ENCODE results near the gene MYL12A. TPM values are rescaled to one million over a fixed set of nuclear protein-coding genes. Genes with fewer than 3 reads are reported as not detected.

MYL12A gene
- total and polyA plus RNA-seq, 2 experiments from 2014 or later, result 206 to 502 TPM

GRCh38 chr18:3304832-3305231 is 57.2 kb downstream of the MYL12A start:
- no peak overlapping the region for H3K4me2 ChIP-seq
- no peaks in the 10 kb centered on the region for H3K9me2 ChIP-seq (ENCODE audit: insufficient read depth)
- H3K79me2 ChIP-seq (replicated peaks; ENCODE audit: insufficient read depth), result no peaks in the 10 kb centered on the region
- peaks cover 16% of the 10 kb centered on the region for H3K4me1 Mint-ChIP-seq
- no peaks in the 10 kb centered on the region for H3K27me3 ChIP-seq (ENCODE audit: insufficient read depth)
- H3K9me3 Mint-ChIP-seq, result no peaks in the 10 kb centered on the region; the same call in 1 of the 3 replicates
- DNase-seq (ENCODE audit: low spot score), result no peak
- H3K27me3 Mint-ChIP-seq (ENCODE audit: insufficient read depth, low read depth, poor library complexity), result peaks cover 2% of the 10 kb centered on the region
- no peak overlapping the region for H3K4me3 ChIP-seq
- no peak overlapping the region for H3K4me3 Mint-ChIP-seq
- TF ChIP-seq ZNF462 (CRISPR knock-in tag; IDR thresholded peaks at IDR 0.05) (no peak), ZNF331 (CRISPR knock-in tag; IDR thresholded peaks at IDR 0.05; ENCODE audit: low read depth) (no peak), JUNB (IDR thresholded peaks at IDR 0.05; ENCODE audit: unreplicated experiment) (no peak), ZNF114 (CRISPR knock-in tag; IDR thresholded peaks at IDR 0.05) (no peak), CREB1 (CRISPR knock-in tag; IDR thresholded peaks at IDR 0.05; ENCODE audit: low read depth) (no peak), ETS1 (IDR thresholded peaks at IDR 0.05) (no peak), STAT1 (IDR thresholded peaks at IDR 0.05; ENCODE audit: unreplicated experiment) (no peak), POLR2AphosphoS5 (IDR thresholded peaks at IDR 0.05; ENCODE audit: low read depth) (no peak), EZH2 (IDR thresholded peaks at IDR 0.05; ENCODE audit: low read depth, unreplicated experiment) (no peak), REST (IDR thresholded peaks at IDR 0.05; ENCODE audit: unreplicated experiment) (no peak), EZH2phosphoT487 (IDR thresholded peaks at IDR 0.05; ENCODE audit: unreplicated experiment) (no peak), CTCF (conservative IDR thresholded peaks at IDR 0.05; ENCODE audit: low read depth in 2 of 2) (no peak)
- H3K36me3 Mint-ChIP-seq (ENCODE audit: low read depth), result no peaks in the 10 kb centered on the region
- no peak overlapping the region for H3K27ac ChIP-seq (ENCODE audit: low read depth)
- no peak for ATAC-seq
- H3K36me3 ChIP-seq (ENCODE audit: insufficient read depth), result no peaks in the 10 kb centered on the region
- H3F3A ChIP-seq (replicated peaks; ENCODE audit: low read depth), result peaks cover 8% of the 10 kb centered on the region; the same call in 1 of the 2 replicates
- H2AFZ ChIP-seq, result no peak overlapping the region
- peaks cover 16% of the 10 kb centered on the region for H3K4me1 ChIP-seq (ENCODE audit: insufficient read depth)
- no peak overlapping the region for H3K27ac Mint-ChIP-seq
- no peaks in the 10 kb centered on the region for H4K20me1 ChIP-seq (replicated peaks; ENCODE audit: insufficient read depth)
